ENCODE measurements around the gene ZNF30. TPM values are rescaled to one million over a fixed set of nuclear protein-coding genes. Genes with fewer than 3 reads are reported as not detected.

Gene ZNF30
- total RNA-seq, 4 donors from 2014 or later: 0.26 to 7.1 (median 2.8) TPM

DNA sequence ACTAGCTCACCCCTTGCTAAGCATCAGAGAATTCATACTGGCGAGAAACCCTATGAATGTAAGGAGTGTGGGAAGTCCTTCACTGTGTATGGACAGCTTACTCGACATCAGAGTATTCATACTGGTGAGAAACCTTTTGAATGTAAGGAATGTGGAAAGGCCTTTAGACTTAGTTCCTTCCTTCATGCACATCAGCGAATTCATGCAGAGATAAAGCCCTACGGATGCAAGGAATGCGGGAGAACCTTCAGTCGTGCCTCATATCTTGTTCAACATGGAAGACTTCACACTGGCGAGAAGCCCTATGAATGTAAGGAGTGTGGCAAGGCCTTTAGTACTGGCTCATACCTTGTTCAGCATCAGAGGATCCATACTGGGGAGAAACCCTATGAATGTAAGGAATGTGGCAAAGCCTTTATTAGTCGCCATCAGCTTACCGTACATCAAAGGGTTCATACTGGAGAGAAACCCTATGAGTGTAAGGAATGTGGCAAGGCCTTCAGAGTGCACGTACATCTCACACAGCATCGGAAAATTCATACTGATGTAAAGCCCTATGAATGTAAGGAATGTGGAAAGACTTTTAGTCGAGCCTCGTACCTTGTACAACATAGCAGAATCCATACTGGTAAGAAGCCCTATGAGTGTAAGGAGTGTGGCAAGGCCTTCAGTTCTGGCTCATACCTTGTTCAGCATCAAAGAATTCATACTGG is 17.3 kb downstream of the ZNF30 start:
- Histone ChIP-seq H3K27me3 (no peaks in the 10 kb centered on the region), H3K4me3 (no peak overlapping the region), H3K36me3 (no peaks in the 10 kb centered on the region), H3K4me1 (no peaks in the 10 kb centered on the region), H3K27ac (no peak overlapping the region), H3K9me3 (no peaks in the 10 kb centered on the region)
- intact Hi-C loops (cut with DNase I; ENCODE audit: low total_unique reads): no loop called here
- DNase-seq: no peak
- TF ChIP-seq, protein P1, sequence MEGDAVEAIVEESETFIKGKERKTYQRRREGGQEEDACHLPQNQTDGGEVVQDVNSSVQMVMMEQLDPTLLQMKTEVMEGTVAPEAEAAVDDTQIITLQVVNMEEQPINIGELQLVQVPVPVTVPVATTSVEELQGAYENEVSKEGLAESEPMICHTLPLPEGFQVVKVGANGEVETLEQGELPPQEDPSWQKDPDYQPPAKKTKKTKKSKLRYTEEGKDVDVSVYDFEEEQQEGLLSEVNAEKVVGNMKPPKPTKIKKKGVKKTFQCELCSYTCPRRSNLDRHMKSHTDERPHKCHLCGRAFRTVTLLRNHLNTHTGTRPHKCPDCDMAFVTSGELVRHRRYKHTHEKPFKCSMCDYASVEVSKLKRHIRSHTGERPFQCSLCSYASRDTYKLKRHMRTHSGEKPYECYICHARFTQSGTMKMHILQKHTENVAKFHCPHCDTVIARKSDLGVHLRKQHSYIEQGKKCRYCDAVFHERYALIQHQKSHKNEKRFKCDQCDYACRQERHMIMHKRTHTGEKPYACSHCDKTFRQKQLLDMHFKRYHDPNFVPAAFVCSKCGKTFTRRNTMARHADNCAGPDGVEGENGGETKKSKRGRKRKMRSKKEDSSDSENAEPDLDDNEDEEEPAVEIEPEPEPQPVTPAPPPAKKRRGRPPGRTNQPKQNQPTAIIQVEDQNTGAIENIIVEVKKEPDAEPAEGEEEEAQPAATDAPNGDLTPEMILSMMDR (IDR thresholded peaks at IDR 0.05): no peak
- no peak for TF ChIP-seq POLR2A (IDR thresholded peaks at IDR 0.05)

DNA sequence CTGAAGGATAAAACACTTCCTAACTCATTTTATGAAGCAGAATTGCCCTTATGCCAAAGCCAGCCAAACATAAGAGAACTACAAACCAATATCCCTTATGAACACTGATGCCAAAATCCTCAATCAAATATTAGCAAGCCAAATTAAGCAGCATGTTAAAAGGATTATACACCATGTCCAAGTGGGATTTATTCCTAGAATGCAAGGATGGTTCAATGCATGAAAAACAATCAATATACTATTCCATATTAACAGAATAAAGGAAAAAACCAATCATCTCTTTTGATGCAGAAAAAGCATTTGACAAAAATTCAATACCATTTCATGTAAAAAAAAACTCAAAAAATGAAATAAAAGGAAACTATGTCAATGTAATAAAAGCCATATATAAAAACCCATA is 26.4 kb downstream of the ZNF30 start:
- Histone ChIP-seq H3K9me3 (peaks cover 0 to 50% of the 10 kb centered on the region in 2 donors), H3K4me1 (no peaks in the 10 kb centered on the region), H3K27me3 (no peaks in the 10 kb centered on the region), H3K36me3 (no peaks in the 10 kb centered on the region), H3K27ac (no peak overlapping the region), H3K4me3 (no peak overlapping the region)
- TF ChIP-seq, protein P1 (IDR thresholded peaks at IDR 0.05): no peak
- no peak for TF ChIP-seq POLR2A (IDR thresholded peaks at IDR 0.05)
- DNase-seq: no peak
- intact Hi-C loops (cut with DNase I; ENCODE audit: low total_unique reads): no loop called here

DNA sequence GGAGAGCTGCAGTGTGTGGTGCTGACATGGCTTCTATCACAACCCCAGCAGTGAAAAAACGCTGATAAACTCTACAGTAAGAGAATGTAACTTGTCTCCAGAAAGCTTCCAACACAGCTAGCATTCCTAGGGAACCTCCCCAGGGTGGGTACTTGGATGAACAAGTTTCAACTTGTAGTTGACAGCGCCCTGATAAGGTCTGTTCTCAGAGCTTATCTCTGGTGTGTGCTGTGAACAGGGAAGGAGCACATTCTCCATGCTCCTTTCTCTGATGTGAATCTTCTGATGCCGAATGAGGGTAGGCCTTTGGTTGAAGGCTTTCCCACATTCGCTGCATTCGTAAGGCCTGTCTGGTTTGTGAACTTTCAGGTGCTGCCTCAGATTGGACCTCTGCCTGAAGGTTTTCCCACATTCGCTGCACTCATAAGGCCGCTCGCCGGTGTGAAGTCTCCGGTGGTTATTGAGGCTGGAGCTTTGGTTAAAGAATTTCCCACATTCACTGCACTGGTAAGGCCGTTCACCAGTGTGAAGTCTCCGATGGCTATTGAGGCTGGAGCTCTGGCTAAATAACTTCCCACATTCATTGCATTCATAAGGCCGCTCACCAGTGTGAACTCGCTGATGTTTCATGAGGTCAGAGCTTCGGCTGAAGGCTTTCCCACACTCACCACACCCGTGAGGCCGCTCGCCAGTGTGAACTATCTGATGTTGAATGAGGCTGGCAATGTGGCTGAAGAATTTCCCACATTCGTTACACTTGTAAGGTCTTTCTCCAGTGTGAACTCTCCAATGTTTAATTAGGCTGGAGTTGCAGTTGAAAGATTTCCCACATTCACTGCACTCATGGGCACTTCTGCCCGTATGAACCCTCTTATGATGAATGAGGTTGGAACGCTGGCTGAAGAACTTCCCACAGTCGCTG is 31.4 kb downstream of the ZNF30 start:
- H3K27me3 ChIP-seq: no peaks in the 10 kb centered on the region
- no peak overlapping the region for H3K4me3 ChIP-seq
- no peaks in the 10 kb centered on the region for H3K36me3 ChIP-seq
- peaks cover 0 to 60% of the 10 kb centered on the region in 2 donors for H3K9me3 ChIP-seq
- TF ChIP-seq, protein P1 (IDR thresholded peaks at IDR 0.05): no peak
- TF ChIP-seq POLR2A (IDR thresholded peaks at IDR 0.05): no peak
- H3K27ac ChIP-seq: no peak overlapping the region
- no peak for DNase-seq
- intact Hi-C loops (cut with DNase I; ENCODE audit: low total_unique reads): no loop called here
- peaks cover 0 to 5% of the 10 kb centered on the region in 2 donors for H3K4me1 ChIP-seq

DNA sequence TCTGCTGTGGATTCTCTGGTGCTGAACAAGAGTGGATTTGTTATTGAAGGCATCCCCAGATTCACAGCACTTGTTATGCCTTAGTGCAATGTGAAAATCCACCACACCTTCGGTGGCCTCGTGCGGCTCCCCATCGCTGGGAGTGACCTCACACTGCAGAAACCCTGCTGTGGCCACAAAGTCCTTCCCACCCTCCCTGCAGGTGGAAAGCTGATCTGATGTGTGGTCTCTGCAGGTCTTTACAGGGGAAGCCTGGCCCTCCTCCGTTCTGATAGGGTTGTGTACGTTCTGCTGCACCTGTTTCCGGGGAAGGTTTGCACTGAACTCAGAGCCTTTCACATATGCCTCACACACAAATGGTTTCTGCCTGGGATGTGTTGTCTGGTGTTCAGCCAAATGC is 32.3 kb downstream of the ZNF30 start:
- intact Hi-C loops (cut with DNase I; ENCODE audit: low total_unique reads): no loop called here
- Histone ChIP-seq H3K9me3 (peaks cover 0 to 51% of the 10 kb centered on the region in 2 donors), H3K36me3 (no peaks in the 10 kb centered on the region), H3K4me1 (peaks cover 0 to 6% of the 10 kb centered on the region in 2 donors), H3K27ac (no peak overlapping the region), H3K27me3 (no peaks in the 10 kb centered on the region), H3K4me3 (no peak overlapping the region)
- TF ChIP-seq, protein P1 (IDR thresholded peaks at IDR 0.05): no peak
- TF ChIP-seq POLR2A (IDR thresholded peaks at IDR 0.05): no peak
- DNase-seq: no peak

All from uterus (tissue), 4 donors.